Esophagus muscularis mucosa (tissue), 4 donors: Measurements from ENCODE around the gene DOK3. TPM values are rescaled to one million over a fixed set of nuclear protein-coding genes. Genes with fewer than 3 reads are reported as not detected.

ENCODE experiments used
- DNase-seq: peaks from one replicate; pipeline ENCODE4 v3.0.0-alpha.2; 2017; ENCODE audit errors: extremely low spot score
- H3K27ac ChIP-seq, 4 donors: fragments of 200-600 bp; sonication (generic); replicated peaks in 1 of 4; 1 replicate in 3 of 4; 2 replicates in 1 of 4; pipeline ENCODE4 v1.5.1; 2016 to 2019; ENCODE audit warnings: mild to moderate bottlenecking in 1 of 4
- H3K27me3 ChIP-seq, 4 donors: fragments of 200-600 bp; sonication (generic); one replicate each; pipeline versions ENCODE4 v1.5.1 to v1.6.0; 2016 to 2019
- H3K36me3 ChIP-seq, 4 donors: fragments of 200-600 bp; sonication (generic); one replicate each; pipeline ENCODE4 v1.5.1; 2016 to 2019
- H3K4me1 ChIP-seq, 4 donors: fragments of 200-600 bp; sonication (generic); one replicate each; pipeline ENCODE4 v1.5.1; 2016 to 2019
- H3K4me3 ChIP-seq, 4 donors: fragments of 200-600 bp; sonication (generic); 1 replicate in 2 of 4; 2 replicates in 2 of 4; pipeline ENCODE4 v1.5.1; 2016 to 2019; ENCODE audit warnings: mild to moderate bottlenecking in 4 of 4, moderate library complexity in 1 of 4
- H3K9me3 ChIP-seq, 4 donors: fragments of 200-600 bp; sonication (generic); 1 replicate in 3 of 4; 2 replicates in 1 of 4; pipeline ENCODE4 v1.5.1; 2016 to 2019
- CTCF ChIP-seq, 3 experiments: fragments of 200-600 bp in 2 of 3; fragments of 450-650 bp in 1 of 3; sonication (generic) in 2 of 3; IDR thresholded peaks; one replicate each; pipeline ENCODE4 v1.5.1; 2017 to 2019; ENCODE audit warnings: antibody characterized with exemption in 3 of 3, mild to moderate bottlenecking in 2 of 3, moderate library complexity in 1 of 3
- EP300 ChIP-seq: sonication (generic); formaldehyde crosslinking; IDR thresholded peaks from one replicate; pipeline ENCODE4 v1.6.1; 2017; ENCODE audit warnings: antibody characterized with exemption
- POLR2A ChIP-seq: fragments of 450-650 bp; IDR thresholded peaks from one replicate; pipeline ENCODE4 v1.6.1; 2017; ENCODE audit warnings: antibody characterized with exemption, moderate library complexity, mild to moderate bottlenecking, low read depth
- POLR2AphosphoS5 ChIP-seq, 2 donors: sonication (generic); formaldehyde crosslinking; IDR thresholded peaks; one replicate each; pipeline ENCODE4 v1.6.1; 2017; ENCODE audit warnings: antibody characterized with exemption in 2 of 2
- WGBS: methylation state at CpG from one replicate; pipeline ENCODE4 v1.1.5; 2018; 5-methylcytosine and 5-hydroxymethylcytosine counted together
- intact Hi-C: fragments of 100-400 bp; cut with DNase I; formaldehyde crosslinking; loops from one replicate; pipeline ENCODE4 v1.15.1; 2023
- total RNA-seq, 4 donors: library from RNA; depleted of rRNA; stranded (reverse); fragments of >200 nt; gene quantifications; one replicate each; pipeline versions ENCODE4 v1.1.0 to v1.2.1, GENCODE V29; 2016

Gene DOK3
- total RNA-seq, 4 donors from 2014 or later: 6.7 to 15.2 (median 7.5) TPM

- no peak for DNase-seq
- Histone ChIP-seq H3K27me3 (no peaks in the 10 kb centered on the region), H3K27ac (no peak overlapping the region), H3K9me3 (no peaks in the 10 kb centered on the region), H3K4me1 (peaks cover 55 to 83% (median 72%) of the 10 kb centered on the region in 4 donors), H3K4me3 (no peak overlapping the region), H3K36me3 (peaks cover 0 to 21% (median 9%) of the 10 kb centered on the region in 4 donors)
- intact Hi-C loops: loop anchor here (5.0 kb wide), 2 partner anchors 33 to 42 kb away; partner anchors contain the start of genes DDX41 and TMED9
- TF ChIP-seq POLR2A (no peak), POLR2AphosphoS5 (IDR thresholded peaks at IDR 0.05) (no peak), CTCF (IDR thresholded peaks at IDR 0.05) (no peak), EP300 (no peak)
- 71% methylated on average over 1 of the region's 1 CpG for WGBS
Observed at GRCh38 chr5:177550122-177550521, 40.5 kb upstream of the DOK3 start.

DNA sequence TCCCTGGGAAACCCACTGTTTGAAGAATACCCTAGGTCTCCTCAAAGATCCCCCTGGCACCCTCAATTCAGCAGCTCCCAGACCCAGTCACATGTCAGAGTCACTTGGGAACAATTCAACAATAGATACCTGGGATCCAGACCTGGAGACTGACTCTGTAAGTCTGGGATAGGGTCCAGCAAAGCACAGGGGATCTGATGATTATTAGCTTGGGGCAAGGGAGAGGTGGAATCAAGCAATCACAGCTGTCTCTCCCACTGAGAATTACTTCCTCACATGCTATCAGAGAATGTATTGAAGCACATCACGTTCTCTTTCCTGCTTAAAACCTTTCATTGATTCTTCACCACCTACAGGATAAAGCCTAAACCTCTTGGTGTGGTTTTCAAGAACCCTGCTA lies 38.9 kb upstream of the DOK3 start:
- Histone ChIP-seq H3K9me3 (no peaks in the 10 kb centered on the region), H3K27ac (peak overlapping the region in 2 of 4 donors; percentile 34 to 35), H3K4me1 (peaks cover 63 to 90% (median 80%) of the 10 kb centered on the region in 4 donors), H3K36me3 (peaks cover 0 to 21% (median 9%) of the 10 kb centered on the region in 4 donors), H3K27me3 (no peaks in the 10 kb centered on the region), H3K4me3 (no peak overlapping the region)
- no peak for TF ChIP-seq POLR2AphosphoS5 (IDR thresholded peaks at IDR 0.05)
- TF ChIP-seq POLR2A: no peak
- TF ChIP-seq EP300: no peak
- TF ChIP-seq CTCF (IDR thresholded peaks at IDR 0.05): no peak
- 85% methylated on average over 1 of the region's 1 CpG for WGBS
- intact Hi-C loops: no loop called here
- no peak for DNase-seq

- no peak for DNase-seq
- Histone ChIP-seq H3K4me1 (peaks cover 63 to 90% (median 80%) of the 10 kb centered on the region in 4 donors), H3K27ac (peak overlapping the region in 3 of 4 donors; percentile 31 to 35 (median 34)), H3K27me3 (no peaks in the 10 kb centered on the region), H3K4me3 (no peak overlapping the region), H3K36me3 (peaks cover 0 to 21% (median 9%) of the 10 kb centered on the region in 4 donors), H3K9me3 (no peaks in the 10 kb centered on the region)
- 71% methylated on average over 3 of the region's 3 CpGs for WGBS
- intact Hi-C loops: no loop called here
- TF ChIP-seq POLR2A: no peak
- no peak for TF ChIP-seq EP300
Observed at GRCh38 chr5:177547736-177548135, 38.1 kb upstream of the DOK3 start.

DNA sequence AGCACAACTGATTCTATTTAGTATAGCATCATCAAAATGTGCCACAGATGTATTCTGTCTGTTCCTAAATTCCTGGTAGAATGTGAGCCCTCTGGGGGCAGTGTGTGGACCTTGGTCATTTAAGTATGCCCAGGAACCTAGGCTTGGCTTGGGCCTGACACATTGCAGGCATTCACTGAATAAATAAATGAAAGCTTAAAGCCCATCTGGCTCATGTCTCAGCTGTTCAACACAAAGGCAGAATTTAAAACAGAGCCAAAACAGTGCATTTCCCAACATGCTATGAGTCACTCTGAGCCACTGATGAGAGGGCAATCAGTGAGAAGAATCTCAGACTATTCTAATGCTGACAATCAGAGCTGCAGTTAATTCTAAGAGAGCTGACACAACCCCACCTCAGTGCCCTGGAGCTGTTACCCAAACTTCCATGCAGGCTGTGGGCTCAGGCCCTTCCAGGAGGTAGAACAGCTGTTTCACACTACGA lies 36.7 kb upstream of the DOK3 start:
- Histone ChIP-seq H3K9me3 (no peaks in the 10 kb centered on the region), H3K27ac (peak overlapping the region; percentile 79 to 90 (median 86)), H3K4me1 (peaks cover 56 to 84% (median 75%) of the 10 kb centered on the region in 4 donors), H3K4me3 (peak overlapping the region in 1 of 4 donors; percentile 10), H3K27me3 (no peaks in the 10 kb centered on the region), H3K36me3 (peaks cover 0 to 9% (median 0%) of the 10 kb centered on the region in 4 donors)
- TF ChIP-seq POLR2AphosphoS5 (IDR thresholded peaks at IDR 0.05) (peak; percentile 78 to 94), CTCF (IDR thresholded peaks at IDR 0.05) (no peak), POLR2A (no peak), EP300 (no peak)
- intact Hi-C loops: no loop called here
- WGBS: 22% methylated on average over 1 of the region's 1 CpG
- DNase-seq: peak; percentile 92

DNA sequence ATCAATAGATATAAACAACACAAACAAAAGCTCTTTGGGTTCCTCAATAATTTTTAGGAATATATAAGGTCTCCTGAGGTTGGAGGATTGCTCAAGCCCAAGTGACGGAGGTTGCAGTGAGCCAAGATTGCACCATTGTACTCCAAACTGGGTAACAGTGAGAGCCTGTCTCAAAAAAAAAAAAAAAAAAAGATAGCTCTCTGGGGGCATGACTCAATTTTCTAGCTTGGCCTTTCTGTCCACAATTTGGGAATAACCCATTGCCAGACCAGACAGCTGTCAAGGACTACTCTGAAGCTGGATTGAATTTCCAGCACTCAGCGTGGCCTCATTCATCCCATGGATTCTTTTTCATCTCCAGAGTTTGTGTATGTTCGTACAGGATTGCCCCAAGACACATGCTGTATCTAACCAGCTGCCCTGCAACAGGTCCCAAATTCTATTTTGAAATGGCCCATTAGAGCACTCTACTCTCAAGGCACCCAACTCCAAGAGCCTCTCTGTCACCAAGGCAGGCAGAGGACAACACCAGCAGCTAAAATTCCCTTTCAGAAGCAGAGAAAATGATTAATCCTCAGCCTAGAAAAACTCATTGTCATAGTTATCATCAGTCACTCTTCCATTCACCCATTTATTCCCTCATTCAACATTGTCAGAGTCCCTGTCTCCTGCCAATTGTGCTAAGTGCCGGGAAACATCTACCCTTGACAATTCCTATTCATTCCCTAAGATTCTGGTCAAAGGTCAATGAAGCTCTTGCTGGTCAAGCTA lies 36.0 kb upstream of the DOK3 start:
- TF ChIP-seq CTCF (IDR thresholded peaks at IDR 0.05): no peak
- peak; percentile 9 to 68 for TF ChIP-seq POLR2AphosphoS5 (IDR thresholded peaks at IDR 0.05)
- DNase-seq: peak; percentile 93
- 48% methylated on average over 4 of the region's 4 CpGs for WGBS

More for the DNA sequence above, 36.0 kb upstream of the DOK3 start:
- Histone ChIP-seq H3K36me3 (peaks cover 0 to 2% (median 0%) of the 10 kb centered on the region in 4 donors), H3K4me3 (no peak overlapping the region), H3K9me3 (no peaks in the 10 kb centered on the region), H3K27ac (peak overlapping the region; percentile 79 to 90 (median 86)), H3K27me3 (no peaks in the 10 kb centered on the region), H3K4me1 (peaks cover 56 to 83% (median 75%) of the 10 kb centered on the region in 4 donors)
- intact Hi-C loops: no loop called here
